OCI-M2 (cell line): ENCODE data around the gene GTF2B.
"Not testable (repeated sequence)": the region's sequence is repeated elsewhere in the genome, so short reads cannot be mapped to it uniquely, and the experiment has no call there.

Source experiments
- DNase-seq: peaks from one replicate; lab custom pipeline; 2025; ENCODE audit not compliant: unreplicated experiment; lab: John Stamatoyannopoulos, UW

GTF2B gene

DNA sequence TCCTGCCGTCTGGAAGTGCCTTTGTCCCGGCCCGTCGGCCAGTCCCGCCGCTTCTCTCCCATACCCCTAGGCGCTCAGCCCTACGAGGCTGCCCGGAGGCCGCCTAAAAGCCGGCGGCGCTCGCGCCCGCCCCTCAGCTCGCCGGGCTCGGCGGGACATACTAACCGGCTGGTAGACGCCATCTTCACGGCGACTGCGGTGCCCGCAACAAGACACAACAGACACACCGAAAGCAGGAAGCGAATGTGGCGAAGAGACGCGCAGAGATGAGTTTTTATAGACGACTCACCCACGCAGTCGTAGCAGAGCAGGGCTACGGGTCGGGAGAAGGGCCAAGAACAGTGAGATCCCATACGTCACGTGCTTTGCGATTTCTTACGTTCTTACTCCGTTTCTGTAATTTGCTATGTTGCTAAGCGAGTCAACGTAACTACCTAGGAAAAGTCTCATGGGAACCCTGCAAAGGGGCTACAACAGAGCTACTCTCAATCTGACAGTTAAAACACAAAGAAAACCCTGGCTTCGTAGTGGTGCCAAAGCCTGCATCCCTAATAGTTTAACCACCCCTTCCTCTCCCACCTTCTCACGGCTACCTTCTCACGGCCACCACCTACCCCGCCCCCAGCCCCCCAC, at the start of gene GTF2B:
GTF2B (minus strand) TSS at position 250 of the 633 bp plus-strand sequence; CDS start at position 182, 68 bp downstream.
- peak; percentile 71 for DNase-seq

DNA sequence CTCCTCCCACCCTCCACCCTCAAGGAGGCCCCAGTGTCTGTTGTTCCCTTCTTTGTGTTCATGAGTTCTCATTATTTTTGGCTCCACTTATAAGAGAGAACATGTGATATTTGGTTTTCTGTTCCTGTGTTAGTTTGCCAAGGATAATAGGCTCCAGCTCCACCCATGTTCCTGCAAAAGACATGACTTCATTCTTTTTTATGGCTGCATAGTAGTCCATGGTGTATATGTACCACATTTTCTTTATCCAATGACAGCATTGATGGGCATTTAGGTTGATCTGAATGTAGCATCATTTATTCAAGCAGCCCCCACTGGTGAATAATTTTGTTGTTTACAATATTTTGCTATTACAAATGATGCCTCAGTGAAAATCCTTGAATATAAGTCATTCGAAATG, 47.2 kb upstream of the GTF2B start:
- not testable (repeated sequence) for DNase-seq

DNA sequence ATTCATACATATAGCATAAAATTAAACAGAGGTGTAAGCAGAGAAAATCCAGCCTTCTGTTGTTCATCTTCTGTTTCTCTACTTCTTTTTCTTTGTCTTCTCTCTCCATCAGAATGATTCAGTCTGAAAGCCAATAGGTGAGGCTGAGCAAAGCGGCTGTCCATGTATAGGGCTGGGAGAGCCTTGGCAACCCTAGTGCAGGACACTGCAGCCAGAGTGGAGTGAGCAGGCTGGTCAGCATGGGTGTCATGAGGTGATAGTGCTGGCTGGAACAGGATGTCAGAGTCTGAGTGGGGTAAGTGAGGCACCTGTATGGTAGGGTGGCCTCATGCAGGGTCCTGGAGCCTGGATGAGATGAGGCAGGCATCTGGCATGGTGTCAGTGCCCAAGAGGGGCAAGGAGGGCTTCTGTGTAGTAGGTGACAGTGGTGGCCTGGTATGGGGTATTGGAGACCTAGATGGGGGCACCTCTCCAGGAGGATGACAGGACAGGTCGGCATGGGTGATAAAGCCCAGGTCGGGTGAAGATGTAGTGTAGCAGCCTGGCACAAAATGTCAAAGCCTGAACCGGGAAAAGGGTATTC, 45.5 kb upstream of the GTF2B start:
- no peak for DNase-seq

GRCh38 chr1:88936223-88936523, 44.8 kb upstream of the GTF2B start:
- no peak for DNase-seq

DNA sequence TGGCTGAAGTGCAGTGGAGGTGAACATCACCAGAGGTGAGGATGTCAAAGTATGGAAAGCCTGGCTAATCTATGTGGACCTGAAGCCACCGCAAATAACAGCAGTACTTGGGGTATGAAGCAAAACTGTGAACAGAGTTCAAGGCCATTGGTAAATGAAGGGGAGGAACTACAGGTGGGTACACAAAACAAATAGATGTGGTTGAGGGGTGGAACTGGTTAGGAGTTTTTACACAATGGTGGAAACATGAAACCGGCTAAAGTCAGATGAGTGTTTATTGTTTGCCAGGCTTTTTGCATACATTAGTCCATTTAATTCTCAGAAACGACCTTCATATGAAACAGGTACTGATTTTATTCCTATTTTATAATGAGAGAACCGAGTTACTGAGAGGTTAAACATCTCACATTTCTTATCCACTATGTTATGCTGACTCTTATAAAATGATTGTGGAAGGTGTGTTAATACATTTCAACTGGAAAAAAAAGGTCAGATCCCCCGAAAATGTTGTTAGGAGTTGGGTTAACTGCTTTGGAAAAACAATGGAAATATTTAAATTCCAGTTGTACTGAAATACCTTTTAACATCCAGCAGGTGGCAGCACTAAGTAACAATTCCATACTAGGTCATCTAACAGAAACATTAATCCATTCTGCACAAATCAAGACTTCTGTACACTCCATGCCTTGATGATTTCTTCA, 44.3 kb upstream of the GTF2B start:
- DNase-seq: no peak

DNA sequence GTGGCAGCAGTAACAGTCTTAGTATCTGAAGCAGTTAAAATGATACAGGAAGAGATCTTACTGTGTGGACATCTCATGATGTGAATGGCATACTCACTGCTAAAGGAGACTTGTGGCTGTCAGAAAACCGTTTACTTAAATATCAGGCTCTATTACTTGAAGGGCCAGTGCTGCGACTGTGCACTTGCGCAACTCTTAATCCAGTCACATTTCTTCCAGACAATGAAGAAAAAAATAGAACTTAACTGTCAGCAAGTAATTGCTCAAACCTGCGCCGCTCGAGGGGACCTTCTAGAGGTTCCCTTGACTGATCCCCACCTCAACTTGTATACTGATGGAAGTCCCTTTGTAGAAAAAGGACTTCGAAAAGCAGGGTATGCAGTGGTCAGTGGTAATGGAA, 38.8 kb upstream of the GTF2B start:
- not testable (repeated sequence) for DNase-seq

DNA sequence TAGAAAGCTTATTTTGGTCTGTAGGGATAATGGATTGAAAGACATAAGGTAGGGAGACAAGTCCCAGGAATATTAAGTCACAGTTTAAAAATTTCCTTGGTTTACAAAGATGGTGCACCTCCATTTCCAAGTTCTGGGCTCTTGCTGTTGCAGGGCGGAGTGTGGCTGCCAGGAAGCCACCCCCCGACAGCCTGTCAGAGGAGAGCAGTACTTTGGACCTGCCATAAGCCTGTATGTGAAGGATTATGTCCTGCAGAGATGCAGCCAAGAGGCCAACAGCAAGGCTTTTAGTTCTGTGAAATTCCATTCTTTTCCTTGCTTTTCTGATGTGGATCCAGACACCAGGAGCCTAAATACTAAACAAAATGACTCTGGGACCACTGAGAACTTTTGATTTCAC, 31.9 kb upstream of the GTF2B start:
- DNase-seq: no peak

GRCh38 chr1:88922214-88922613, 30.8 kb upstream of the GTF2B start:
- no peak for DNase-seq

GRCh38 chr1:88920845-88921244, 29.5 kb upstream of the GTF2B start:
- DNase-seq: no peak

DNA sequence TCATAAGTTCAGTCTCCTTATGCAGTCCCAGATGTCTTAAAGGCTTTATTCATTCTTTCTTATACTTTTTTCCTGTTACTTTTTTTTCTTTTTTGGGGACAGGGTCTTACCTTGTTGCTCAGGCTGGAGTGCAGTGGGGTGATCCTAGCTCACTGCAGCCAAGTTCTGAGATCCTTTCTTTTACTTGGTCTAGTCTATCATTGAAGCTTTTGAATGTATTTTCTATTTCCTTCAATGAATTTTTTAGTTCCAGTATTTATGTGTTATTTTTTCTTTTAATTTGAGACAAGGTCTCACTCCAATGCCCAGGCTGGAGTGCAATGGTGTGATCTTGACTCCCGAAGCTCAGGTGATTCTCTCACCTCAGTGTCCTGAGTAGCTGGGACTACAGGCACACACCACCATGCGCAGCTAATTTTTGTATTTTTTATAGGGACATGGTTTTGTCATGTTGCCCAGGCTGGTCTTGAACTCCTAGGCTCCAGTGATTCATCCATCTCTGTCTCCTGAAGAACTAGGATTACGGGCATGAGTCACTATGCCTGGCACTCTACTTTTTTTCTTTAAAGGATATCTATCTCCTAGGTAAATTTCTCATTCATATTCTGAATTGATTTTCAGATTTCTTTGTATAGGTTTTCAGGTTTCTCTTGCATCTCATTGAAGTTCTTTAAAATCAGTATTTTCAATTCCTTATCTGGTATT, 26.1 kb upstream of the GTF2B start:
- no peak for DNase-seq

DNA sequence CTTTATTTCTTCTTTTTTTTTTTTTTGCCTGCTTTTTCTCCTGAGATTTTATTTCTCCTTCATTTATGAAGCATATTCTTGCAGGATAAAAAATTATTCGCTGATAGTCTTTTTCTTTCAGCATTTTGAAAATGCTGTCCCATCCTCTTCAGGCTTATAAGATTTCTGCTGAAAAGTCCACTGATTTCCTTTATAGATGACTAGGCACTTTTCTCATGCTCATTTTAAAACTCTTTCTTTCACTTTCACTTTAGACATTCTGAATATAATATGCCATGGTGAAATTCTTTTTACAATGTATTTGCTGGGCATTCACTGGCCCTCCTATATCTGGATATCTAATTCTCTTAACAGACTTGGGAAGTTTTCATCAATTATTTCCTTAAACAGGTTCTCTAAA, 25.5 kb upstream of the GTF2B start:
- no peak for DNase-seq

DNA sequence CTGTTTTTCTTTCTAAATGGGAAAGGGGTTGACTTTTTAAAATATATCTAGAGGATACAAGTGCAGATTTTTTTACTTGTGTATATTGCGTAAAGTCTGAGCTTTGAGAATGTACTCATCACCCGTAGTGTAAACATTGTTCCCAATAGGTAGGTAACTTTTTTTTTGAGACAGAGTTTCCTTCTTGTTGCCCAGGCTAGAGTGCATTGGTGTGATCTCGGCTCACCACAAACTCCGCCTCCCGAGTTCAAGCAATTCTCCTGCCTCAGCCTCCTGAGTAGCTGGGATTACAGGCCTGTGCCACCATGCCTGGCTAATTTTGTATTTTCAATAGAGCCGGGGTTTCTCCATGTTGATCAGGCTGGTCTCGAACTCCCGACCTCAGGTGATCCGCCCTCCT, 20.4 kb upstream of the GTF2B start:
- DNase-seq: not testable (repeated sequence)

DNA sequence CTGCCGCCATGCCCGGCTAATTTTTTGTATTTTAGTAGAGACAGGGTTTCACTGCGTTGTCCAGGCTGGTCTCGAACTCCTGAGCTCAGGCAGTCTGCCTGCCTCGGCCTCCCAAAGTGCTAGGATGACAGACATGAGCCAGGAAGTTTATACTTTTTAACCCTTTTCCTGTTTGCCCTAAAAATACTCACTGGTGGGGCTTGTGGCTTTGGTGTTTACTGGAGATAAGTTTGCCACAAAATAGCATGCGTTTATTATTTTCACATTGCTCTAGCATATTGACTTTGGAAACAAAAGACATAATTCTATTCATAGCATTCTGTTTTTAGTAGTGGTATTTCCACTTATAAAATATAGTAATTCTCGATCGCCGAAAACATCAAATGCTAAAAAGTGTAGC, 19.8 kb upstream of the GTF2B start:
- DNase-seq: no peak

GRCh38 chr1:88910401-88910800, 19.0 kb upstream of the GTF2B start:
- no peak for DNase-seq

DNA sequence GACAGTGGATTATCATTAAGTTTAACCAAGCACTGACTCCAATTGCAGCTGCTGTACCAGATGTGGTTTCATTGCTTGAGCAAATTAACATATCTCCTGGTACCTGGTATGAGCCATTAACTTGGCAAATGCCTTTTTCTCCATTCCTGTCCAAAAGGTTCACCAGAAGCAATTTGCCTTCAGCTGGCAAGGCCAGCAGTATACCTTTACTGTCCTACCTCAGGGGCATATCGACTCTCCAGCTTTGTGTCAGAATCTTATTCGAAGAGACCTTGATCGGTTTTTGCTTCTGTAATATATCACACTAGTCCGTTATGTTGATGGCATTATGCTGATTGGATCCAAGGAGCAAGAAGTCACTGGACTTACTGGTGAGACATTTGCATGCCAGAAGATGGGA, 9.5 kb upstream of the GTF2B start:
- no peak for DNase-seq

DNA sequence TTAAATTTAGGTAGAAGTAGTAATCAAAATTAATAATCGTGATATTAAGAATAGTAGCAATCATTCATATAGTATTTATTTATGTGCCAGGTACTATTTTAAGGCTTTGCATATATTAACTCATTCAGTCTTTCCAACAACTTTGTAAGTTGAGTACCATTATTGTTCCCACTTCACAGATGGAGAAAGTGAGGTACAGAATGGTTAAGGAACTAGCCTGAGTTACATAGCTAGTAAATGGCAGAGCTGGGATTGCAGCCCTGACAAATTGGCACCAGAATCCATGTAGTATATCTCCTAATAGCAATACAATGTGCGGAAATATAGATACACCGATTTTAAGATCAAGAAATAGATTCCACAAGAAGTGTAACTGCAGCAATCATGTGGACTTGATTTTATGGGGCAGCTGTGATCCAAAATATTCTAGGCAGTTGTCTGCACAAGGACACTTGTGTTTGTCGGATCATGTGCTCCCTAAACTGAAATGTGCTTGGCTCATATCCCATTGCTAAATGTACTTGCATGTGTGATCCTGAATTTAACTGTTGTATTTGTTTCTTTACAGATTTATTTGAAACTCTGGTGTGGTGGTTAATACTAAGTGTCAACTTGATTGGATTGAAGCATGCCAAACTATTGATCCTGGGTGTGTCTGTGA, 5.8 kb upstream of the GTF2B start:
- no peak for DNase-seq

- DNase-seq: peak; percentile 36
These were observed 1.1 kb upstream of the GTF2B start for GRCh38 chr1:88892357-88892877.

DNA sequence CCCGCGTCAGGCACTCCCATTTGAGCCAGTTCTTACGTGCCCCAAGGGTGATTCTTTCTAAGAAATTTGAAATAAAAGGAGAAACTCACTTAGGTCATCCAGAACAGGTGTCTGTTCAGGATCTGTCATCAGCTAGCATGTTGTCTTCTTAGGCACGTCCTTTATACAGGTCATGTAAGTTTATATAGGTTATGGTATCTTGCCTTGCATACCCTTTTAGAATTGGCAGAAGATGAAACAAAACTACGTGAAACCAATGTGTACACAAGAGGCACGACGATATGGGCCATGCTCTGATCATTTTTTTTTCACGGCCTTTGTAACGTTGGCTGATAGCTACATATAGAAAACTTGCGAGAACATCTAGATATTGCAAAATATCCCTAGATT, 579 bp upstream of the GTF2B start:
- no peak for DNase-seq

DNA sequence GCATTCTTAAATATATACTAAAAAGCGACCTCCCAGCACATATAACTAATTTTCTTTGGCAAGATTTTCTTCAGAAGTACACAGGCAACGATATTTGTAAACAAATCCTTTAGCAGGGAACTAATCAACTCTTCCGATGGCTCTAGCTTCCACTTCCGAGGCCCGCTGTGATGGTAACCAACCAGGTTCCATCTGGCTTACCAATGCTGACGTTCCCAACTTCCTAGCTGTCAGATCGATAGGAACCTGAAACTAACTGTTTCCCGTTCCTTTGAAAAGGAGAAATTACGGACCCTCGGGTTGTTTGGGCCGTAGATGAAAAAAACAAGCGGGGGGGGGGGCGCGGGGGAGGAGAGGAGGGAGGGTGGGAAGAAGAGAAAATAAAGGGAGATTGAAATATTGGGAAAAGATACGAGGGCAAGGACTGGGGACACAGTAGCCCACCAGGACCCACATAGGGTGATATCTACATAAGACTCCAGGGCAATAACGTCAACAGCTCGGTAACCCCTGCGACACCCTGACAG, 513 bp downstream of the GTF2B start:
- no peak for DNase-seq

DNA sequence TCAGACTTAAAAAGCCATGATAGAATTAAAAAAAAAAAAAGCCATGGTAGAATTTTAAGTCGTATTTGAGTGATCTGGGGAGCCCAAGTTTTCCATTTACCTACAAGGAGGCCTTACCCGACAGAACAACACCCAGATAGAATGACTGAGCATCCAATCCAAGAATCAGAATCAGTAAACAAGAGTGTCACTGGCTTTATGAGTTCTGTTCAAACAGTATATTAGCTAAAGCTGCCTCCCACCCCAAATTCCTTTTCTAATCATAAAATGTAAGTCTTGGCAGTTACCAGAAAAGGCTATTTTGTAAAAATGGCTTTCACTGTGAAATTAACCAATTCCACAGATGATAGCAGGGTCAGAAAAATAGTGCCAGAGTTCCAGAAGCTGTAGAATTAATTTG, 1.2 kb downstream of the GTF2B start:
- no peak for DNase-seq

DNA sequence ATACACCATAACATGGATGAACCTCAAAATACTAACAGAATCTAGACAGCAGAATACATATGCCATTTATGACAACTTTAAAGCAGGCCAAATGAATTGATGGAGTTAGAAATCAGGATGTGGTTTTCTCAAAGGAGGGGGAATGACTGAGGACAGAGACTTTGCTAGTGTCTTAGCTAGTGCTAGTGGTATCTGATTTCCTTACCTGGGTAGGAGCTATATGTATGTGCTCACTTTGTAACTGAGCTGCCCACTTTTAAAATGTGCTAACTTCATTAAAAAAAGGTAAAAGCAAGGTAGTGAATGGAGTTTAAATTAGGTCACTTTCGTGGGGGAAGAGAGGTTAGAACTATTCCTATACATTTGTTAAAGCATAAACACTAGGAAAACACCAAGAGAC, 2.6 kb downstream of the GTF2B start:
- DNase-seq: no peak
